K562 (cell line): ENCODE measurements around the gene ATP5F1D. TPM values are rescaled to one million over a fixed set of nuclear protein-coding genes. Genes with fewer than 3 reads are reported as not detected.

Source experiments
- ELF4 ChIP-seq: fragments of 450-650 bp; formaldehyde crosslinking; IDR thresholded peaks from 2 replicates; pipeline ENCODE4 v1.4.0; 2022; ENCODE audit warnings: missing genetic modification characterization
- HDAC2 ChIP-seq: fragments of 450-650 bp; IDR thresholded peaks from 2 replicates; pipeline ENCODE4 v1.6.1; 2016; ENCODE audit warnings: mild to moderate bottlenecking
- MEIS2 ChIP-seq: fragments of 450-650 bp; IDR thresholded peaks from 2 replicates; pipeline ENCODE4 v1.6.1; 2014; ENCODE audit warnings: mild to moderate bottlenecking; ENCODE audit not compliant: partially characterized antibody
- NCOR1 ChIP-seq: fragments of 450-650 bp; IDR thresholded peaks from 2 replicates; pipeline ENCODE4 v1.6.1; 2016; ENCODE audit warnings: mild to moderate bottlenecking, moderate library complexity
- PHF20 ChIP-seq: fragments of 450-650 bp; IDR thresholded peaks from 2 replicates; pipeline ENCODE4 v1.6.1; 2018; ENCODE audit not compliant: partially characterized antibody
- PML ChIP-seq: IDR thresholded peaks from 2 replicates; pipeline ENCODE4 v1.6.1; 2012; ENCODE audit warnings: low read length, inconsistent platforms
- RBM25 ChIP-seq: fragments of 200-400 bp; formaldehyde crosslinking; IDR thresholded peaks from 2 replicates; pipeline ENCODE4 v1.6.1; 2018; ENCODE audit warnings: low read length, low read depth, moderate library complexity; ENCODE audit not compliant: severe bottlenecking
- polyA plus RNA-seq, 8 experiments: library from polyadenylated mRNA; depleted of rRNA in 4 of 8; stranded (reverse) in 5 of 8; unstranded in 3 of 8; fragments of >200 nt; fragmentation: Nextera tagmentation in 2 of 8; fragmentation: Illumina TruSeq in 1 of 8; extraction: Ambion mirVana in 2 of 8; extraction: Trizol in 1 of 8; gene quantifications; 2 replicates each; pipeline versions ENCODE4 v1.2.1 to v1.2.3, GENCODE V29; 2011 to 2014; ENCODE audit warnings: inconsistent platforms in 1 of 8, missing spikeins in 1 of 8
- total RNA-seq, 7 experiments: library from RNA; depleted of rRNA in 6 of 7; stranded (reverse); fragments of >200 nt in 6 of 7; fragmentation: Illumina TruSeq in 2 of 7; extraction: Trizol in 2 of 7; gene quantifications; 2 replicates each; pipeline versions ENCODE4 v1.2.1 to v1.2.3, GENCODE V29; 2011 to 2021; ENCODE audit warnings: low replicate concordance in 1 of 7
- TF ChIP-seq, protein P1 (sequence below), 2 experiments: fragments of 450-650 bp; formaldehyde crosslinking in 1 of 2; IDR thresholded peaks; 2 replicates each; pipeline versions ENCODE4 v1.4.0 to v1.6.1; 2014 to 2020; ENCODE audit warnings: mild to moderate bottlenecking in 2 of 2, borderline replicate concordance in 1 of 2, low read depth in 1 of 2
- TF ChIP-seq, protein P2 (sequence below): fragments of 450-650 bp; IDR thresholded peaks from 2 replicates; pipeline ENCODE4 v1.6.1; 2016; ENCODE audit warnings: mild to moderate bottlenecking, moderate library complexity

The ATP5F1D gene
- total and polyA plus RNA-seq, 9 of the 15 experiments (the other 6 are each of a cell fraction or from before 2014, with no cell fraction given), result 3.9 to 409 (median 36.8) TPM

DNA sequence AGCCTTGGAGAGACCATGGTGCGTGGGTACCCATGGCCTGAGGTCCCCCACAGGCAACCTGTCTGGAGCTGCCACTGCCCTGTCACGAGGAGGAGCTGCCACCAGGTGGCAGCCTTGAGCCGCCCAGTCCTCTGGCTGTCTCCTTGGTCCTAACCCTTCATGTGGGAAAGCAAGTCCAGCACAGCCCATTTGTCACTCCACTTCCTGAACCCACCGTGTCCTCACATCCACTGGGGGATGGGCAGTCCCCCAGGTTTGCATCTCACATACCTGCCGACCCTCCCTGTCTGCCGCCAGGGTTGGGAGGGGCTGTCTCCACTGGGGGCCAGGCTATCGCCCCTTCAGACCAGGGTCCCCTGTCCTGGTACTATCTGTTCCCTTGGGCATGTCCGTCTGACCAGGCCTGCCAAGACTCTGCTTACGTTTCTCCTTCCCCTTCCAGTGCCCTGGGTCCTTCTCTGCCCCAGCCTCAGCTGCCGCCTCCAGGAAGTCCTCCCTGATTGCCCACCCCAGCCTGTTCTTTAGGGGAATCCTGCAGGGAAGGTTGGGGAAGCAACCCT is 38.3 kb downstream of the ATP5F1D start (continued):
- TF ChIP-seq, protein P1, sequence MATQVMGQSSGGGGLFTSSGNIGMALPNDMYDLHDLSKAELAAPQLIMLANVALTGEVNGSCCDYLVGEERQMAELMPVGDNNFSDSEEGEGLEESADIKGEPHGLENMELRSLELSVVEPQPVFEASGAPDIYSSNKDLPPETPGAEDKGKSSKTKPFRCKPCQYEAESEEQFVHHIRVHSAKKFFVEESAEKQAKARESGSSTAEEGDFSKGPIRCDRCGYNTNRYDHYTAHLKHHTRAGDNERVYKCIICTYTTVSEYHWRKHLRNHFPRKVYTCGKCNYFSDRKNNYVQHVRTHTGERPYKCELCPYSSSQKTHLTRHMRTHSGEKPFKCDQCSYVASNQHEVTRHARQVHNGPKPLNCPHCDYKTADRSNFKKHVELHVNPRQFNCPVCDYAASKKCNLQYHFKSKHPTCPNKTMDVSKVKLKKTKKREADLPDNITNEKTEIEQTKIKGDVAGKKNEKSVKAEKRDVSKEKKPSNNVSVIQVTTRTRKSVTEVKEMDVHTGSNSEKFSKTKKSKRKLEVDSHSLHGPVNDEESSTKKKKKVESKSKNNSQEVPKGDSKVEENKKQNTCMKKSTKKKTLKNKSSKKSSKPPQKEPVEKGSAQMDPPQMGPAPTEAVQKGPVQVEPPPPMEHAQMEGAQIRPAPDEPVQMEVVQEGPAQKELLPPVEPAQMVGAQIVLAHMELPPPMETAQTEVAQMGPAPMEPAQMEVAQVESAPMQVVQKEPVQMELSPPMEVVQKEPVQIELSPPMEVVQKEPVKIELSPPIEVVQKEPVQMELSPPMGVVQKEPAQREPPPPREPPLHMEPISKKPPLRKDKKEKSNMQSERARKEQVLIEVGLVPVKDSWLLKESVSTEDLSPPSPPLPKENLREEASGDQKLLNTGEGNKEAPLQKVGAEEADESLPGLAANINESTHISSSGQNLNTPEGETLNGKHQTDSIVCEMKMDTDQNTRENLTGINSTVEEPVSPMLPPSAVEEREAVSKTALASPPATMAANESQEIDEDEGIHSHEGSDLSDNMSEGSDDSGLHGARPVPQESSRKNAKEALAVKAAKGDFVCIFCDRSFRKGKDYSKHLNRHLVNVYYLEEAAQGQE (IDR thresholded peaks at IDR 0.05; ENCODE audit: borderline replicate concordance), result peak; percentile 79
- TF ChIP-seq, protein P1 (CRISPR knock-in tag; IDR thresholded peaks at IDR 0.05; ENCODE audit: low read depth), result no peak
- TF ChIP-seq ELF4 (no peak), MEIS2 (peak; percentile 42), NCOR1 (no peak), PHF20 (peak; percentile 48), HDAC2 (peak; percentile 92; the same call in 1 of the 2 replicates), PML (no peak; the same call in 1 of the 2 replicates), RBM25 (peak; percentile 94)
- TF ChIP-seq, protein P2, sequence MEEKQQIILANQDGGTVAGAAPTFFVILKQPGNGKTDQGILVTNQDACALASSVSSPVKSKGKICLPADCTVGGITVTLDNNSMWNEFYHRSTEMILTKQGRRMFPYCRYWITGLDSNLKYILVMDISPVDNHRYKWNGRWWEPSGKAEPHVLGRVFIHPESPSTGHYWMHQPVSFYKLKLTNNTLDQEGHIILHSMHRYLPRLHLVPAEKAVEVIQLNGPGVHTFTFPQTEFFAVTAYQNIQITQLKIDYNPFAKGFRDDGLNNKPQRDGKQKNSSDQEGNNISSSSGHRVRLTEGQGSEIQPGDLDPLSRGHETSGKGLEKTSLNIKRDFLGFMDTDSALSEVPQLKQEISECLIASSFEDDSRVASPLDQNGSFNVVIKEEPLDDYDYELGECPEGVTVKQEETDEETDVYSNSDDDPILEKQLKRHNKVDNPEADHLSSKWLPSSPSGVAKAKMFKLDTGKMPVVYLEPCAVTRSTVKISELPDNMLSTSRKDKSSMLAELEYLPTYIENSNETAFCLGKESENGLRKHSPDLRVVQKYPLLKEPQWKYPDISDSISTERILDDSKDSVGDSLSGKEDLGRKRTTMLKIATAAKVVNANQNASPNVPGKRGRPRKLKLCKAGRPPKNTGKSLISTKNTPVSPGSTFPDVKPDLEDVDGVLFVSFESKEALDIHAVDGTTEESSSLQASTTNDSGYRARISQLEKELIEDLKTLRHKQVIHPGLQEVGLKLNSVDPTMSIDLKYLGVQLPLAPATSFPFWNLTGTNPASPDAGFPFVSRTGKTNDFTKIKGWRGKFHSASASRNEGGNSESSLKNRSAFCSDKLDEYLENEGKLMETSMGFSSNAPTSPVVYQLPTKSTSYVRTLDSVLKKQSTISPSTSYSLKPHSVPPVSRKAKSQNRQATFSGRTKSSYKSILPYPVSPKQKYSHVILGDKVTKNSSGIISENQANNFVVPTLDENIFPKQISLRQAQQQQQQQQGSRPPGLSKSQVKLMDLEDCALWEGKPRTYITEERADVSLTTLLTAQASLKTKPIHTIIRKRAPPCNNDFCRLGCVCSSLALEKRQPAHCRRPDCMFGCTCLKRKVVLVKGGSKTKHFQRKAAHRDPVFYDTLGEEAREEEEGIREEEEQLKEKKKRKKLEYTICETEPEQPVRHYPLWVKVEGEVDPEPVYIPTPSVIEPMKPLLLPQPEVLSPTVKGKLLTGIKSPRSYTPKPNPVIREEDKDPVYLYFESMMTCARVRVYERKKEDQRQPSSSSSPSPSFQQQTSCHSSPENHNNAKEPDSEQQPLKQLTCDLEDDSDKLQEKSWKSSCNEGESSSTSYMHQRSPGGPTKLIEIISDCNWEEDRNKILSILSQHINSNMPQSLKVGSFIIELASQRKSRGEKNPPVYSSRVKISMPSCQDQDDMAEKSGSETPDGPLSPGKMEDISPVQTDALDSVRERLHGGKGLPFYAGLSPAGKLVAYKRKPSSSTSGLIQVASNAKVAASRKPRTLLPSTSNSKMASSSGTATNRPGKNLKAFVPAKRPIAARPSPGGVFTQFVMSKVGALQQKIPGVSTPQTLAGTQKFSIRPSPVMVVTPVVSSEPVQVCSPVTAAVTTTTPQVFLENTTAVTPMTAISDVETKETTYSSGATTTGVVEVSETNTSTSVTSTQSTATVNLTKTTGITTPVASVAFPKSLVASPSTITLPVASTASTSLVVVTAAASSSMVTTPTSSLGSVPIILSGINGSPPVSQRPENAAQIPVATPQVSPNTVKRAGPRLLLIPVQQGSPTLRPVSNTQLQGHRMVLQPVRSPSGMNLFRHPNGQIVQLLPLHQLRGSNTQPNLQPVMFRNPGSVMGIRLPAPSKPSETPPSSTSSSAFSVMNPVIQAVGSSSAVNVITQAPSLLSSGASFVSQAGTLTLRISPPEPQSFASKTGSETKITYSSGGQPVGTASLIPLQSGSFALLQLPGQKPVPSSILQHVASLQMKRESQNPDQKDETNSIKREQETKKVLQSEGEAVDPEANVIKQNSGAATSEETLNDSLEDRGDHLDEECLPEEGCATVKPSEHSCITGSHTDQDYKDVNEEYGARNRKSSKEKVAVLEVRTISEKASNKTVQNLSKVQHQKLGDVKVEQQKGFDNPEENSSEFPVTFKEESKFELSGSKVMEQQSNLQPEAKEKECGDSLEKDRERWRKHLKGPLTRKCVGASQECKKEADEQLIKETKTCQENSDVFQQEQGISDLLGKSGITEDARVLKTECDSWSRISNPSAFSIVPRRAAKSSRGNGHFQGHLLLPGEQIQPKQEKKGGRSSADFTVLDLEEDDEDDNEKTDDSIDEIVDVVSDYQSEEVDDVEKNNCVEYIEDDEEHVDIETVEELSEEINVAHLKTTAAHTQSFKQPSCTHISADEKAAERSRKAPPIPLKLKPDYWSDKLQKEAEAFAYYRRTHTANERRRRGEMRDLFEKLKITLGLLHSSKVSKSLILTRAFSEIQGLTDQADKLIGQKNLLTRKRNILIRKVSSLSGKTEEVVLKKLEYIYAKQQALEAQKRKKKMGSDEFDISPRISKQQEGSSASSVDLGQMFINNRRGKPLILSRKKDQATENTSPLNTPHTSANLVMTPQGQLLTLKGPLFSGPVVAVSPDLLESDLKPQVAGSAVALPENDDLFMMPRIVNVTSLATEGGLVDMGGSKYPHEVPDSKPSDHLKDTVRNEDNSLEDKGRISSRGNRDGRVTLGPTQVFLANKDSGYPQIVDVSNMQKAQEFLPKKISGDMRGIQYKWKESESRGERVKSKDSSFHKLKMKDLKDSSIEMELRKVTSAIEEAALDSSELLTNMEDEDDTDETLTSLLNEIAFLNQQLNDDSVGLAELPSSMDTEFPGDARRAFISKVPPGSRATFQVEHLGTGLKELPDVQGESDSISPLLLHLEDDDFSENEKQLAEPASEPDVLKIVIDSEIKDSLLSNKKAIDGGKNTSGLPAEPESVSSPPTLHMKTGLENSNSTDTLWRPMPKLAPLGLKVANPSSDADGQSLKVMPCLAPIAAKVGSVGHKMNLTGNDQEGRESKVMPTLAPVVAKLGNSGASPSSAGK, result no peak
